Measurements from ENCODE around the gene MTMR3.

GRCh38 chr22:30054764-30055069 lies 171.7 kb downstream of the MTMR3 start:
- TF ChIP-seq CTCF (IDR thresholded peaks at IDR 0.05; ENCODE audit: low read length) = no peak
- no peak for TF ChIP-seq EZH2 (optimal IDR thresholded peaks at IDR 0.05; ENCODE audit: low read depth, low read length)

Data from MM.1S (cell line).